Gastrocnemius medialis (tissue), 4 donors: ENCODE measurements around the gene SACS.

Source experiments
- POLR2A ChIP-seq, 2 donors: fragments of 450-650 bp; IDR thresholded peaks; one replicate each; pipeline ENCODE4 v1.6.1; 2017; ENCODE audit warnings: antibody characterized with exemption in 2 of 2, mild to moderate bottlenecking in 2 of 2, moderate library complexity in 2 of 2
- TF ChIP-seq, protein P1 (sequence below), 5 experiments: fragments of 450-650 bp in 3 of 5; fragments of 200-600 bp in 2 of 5; sonication (generic) in 2 of 5; IDR thresholded peaks in 4 of 5; conservative IDR thresholded peaks in 1 of 5; 1 replicate in 4 of 5; 2 replicates in 1 of 5; pipeline ENCODE4 v1.5.1; 2016 to 2019; ENCODE audit warnings: antibody characterized with exemption in 5 of 5, mild to moderate bottlenecking in 3 of 5, moderate library complexity in 3 of 5

DNA sequence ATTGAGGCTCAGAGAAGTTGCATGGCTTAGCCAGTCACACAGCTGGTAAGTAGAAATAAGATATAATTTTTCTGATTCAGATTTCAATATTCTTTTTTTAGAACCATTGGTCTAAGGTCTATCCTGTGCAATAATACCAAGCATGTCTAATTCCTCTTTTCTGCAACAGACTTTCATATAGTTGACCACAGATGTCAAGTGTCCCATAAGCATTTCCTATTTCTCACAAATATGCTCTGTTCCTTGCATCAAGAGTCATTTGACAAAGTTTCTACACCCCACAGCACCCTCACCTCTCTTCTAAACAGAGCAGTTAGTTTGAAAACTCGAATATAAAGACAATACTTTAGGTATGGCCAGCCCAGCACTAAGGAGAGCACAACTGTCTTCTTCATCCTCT lies 26.8 kb upstream of the SACS start:
- no peak for TF ChIP-seq POLR2A (IDR thresholded peaks at IDR 0.05)
- TF ChIP-seq, protein P1, sequence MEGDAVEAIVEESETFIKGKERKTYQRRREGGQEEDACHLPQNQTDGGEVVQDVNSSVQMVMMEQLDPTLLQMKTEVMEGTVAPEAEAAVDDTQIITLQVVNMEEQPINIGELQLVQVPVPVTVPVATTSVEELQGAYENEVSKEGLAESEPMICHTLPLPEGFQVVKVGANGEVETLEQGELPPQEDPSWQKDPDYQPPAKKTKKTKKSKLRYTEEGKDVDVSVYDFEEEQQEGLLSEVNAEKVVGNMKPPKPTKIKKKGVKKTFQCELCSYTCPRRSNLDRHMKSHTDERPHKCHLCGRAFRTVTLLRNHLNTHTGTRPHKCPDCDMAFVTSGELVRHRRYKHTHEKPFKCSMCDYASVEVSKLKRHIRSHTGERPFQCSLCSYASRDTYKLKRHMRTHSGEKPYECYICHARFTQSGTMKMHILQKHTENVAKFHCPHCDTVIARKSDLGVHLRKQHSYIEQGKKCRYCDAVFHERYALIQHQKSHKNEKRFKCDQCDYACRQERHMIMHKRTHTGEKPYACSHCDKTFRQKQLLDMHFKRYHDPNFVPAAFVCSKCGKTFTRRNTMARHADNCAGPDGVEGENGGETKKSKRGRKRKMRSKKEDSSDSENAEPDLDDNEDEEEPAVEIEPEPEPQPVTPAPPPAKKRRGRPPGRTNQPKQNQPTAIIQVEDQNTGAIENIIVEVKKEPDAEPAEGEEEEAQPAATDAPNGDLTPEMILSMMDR (IDR thresholded peaks at IDR 0.05 in 4 of 5, conservative IDR thresholded peaks at IDR 0.05 in 1 of 5), result no peak
